ENCODE results near the gene EARS2. TPM values are rescaled to one million over a fixed set of nuclear protein-coding genes. Genes with fewer than 3 reads are reported as not detected.

Gene EARS2
- total RNA-seq, 4 donors from 2014 or later, result 16.8 to 27.1 (median 20.7) TPM

DNA sequence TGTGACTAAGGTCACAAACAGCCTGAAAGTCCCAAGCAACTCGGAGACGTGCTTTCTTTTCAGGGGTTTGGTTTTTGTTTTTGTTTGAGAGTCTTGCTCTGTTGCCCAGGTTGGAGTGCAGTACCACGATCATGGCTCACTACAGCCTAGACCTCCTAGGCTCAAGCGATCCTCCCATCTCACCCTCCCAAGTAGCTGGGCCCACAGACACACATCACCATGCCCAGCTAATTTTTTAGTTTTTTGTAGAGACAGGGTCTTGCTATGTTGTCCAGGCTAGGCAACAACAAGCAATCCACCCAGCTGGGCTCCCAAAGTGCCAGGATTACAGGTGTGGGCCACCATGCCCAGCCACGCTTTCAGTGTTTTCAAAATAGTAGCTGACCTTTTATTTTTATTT is 27.1 kb downstream of the EARS2 start:
- TF ChIP-seq POLR2A (IDR thresholded peaks at IDR 0.05), result no peak
- TF ChIP-seq, protein P1, sequence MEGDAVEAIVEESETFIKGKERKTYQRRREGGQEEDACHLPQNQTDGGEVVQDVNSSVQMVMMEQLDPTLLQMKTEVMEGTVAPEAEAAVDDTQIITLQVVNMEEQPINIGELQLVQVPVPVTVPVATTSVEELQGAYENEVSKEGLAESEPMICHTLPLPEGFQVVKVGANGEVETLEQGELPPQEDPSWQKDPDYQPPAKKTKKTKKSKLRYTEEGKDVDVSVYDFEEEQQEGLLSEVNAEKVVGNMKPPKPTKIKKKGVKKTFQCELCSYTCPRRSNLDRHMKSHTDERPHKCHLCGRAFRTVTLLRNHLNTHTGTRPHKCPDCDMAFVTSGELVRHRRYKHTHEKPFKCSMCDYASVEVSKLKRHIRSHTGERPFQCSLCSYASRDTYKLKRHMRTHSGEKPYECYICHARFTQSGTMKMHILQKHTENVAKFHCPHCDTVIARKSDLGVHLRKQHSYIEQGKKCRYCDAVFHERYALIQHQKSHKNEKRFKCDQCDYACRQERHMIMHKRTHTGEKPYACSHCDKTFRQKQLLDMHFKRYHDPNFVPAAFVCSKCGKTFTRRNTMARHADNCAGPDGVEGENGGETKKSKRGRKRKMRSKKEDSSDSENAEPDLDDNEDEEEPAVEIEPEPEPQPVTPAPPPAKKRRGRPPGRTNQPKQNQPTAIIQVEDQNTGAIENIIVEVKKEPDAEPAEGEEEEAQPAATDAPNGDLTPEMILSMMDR (IDR thresholded peaks at IDR 0.05), result no peak

DNA sequence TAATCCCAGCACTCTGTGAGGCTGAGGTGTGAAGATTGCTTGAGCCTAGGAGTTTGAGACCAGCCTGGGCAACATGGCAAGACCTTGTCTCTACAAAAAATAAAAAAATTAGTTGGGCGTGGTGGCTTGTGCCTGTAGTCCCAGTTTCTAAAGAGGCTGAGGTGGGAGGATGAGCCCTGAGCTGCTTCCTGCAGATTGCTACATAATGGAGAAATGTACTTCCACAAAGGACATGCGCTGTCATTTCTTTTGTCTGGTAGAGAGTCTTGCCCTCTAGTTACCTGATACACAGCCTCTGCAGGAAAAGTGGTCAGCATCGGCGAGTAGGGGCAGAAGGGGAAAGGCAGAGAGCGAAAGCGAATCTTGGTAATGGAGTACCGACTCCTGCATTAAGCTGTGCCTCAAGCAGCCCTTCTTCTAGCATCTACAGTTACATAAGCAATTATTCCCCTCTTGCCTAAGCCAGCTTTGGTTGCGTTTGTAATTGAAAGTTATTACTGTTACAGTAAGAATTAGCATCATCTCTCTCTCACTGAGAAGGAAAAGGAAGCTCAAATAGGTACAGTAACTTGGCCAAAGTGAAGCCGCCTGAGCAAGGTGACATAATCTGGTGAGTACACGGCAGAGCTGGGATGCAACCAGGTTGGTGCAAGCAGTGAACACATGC is 28.4 kb downstream of the EARS2 start:
- DNase-seq (ENCODE audit: low spot score in 2 of 2), result no peak
- no peak for TF ChIP-seq POLR2A (IDR thresholded peaks at IDR 0.05)
- TF ChIP-seq, protein P1 (IDR thresholded peaks at IDR 0.05), result no peak
- intact Hi-C loops (cut with DNase I; ENCODE audit: low total_unique reads), result no loop called here
- WGBS, 2 donors, result 92 to 93% methylated on average over 10 of the region's 10 CpGs
- H3K4me3 ChIP-seq (ENCODE audit: low read depth, poor library complexity, severe bottlenecking), result no peak overlapping the region

More for the DNA sequence above, 27.1 kb downstream of the EARS2 start:
- WGBS, 2 donors, result 92 to 95% methylated on average over 5 of the region's 5 CpGs
- DNase-seq (ENCODE audit: low spot score in 2 of 2), result no peak
- no peak overlapping the region for H3K4me3 ChIP-seq (ENCODE audit: low read depth, poor library complexity, severe bottlenecking)
- intact Hi-C loops (cut with DNase I; ENCODE audit: low total_unique reads), result no loop called here

DNA sequence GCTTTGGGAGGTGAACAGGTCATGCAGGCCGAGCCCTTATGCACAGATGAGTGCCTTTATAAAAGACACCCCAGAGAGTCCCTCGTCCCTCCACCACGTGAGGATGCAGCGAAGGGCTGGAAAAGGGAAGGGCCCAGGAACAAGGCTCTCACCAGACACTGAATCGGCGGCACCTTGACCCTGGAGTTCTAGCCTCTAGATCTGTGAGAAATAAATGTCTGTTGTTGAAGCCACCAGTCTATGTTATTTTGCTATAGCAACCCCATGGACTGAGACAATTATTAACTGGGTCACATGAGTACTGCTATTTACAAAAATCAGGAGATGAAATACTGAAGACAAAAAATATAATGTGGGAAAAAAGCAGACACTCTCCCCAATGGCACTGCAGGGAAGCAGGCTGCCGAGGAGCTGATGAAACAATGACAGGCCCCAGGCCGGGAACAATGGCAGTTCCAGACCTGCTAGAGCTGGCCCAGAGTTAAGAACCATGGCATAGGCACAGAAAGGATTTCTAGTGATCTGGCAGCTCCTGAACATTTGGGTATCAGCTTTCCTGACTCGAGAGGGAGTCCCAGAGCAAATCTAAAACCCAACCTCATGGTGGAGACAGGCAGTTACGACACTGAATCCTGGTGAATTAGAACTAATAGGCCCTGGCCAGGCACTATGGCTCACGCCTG is 29.0 kb downstream of the EARS2 start:
- no peak overlapping the region for H3K4me3 ChIP-seq (ENCODE audit: low read depth, poor library complexity, severe bottlenecking)
- no peak for TF ChIP-seq POLR2A (IDR thresholded peaks at IDR 0.05)
- TF ChIP-seq, protein P1 (IDR thresholded peaks at IDR 0.05), result no peak
- no peak for DNase-seq (ENCODE audit: low spot score in 2 of 2)
- 85 to 87% methylated on average over 11 of the region's 11 CpGs for WGBS, 2 donors
- intact Hi-C loops (cut with DNase I; ENCODE audit: low total_unique reads), result no loop called here

DNA sequence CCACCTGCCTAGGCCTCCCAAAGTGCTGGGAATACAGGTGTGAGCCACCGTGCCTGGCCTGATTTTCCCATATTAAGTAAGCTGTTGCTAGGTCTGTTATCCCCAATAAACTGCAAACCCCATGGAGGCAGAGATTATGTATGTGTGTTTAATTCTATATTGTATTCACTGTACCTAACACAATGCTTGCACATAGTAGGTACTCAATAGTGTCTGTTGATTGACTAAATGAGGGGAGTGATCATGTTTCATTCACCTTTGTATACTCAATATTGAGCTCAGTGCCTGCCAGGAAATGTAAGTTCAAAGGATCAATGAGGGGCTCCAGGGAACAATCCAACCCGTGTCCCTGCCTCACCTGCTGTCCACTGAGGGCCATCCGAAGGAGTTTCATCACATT is 32.3 kb downstream of the EARS2 start:
- 86 to 98% methylated on average over 3 of the region's 3 CpGs for WGBS, 2 donors
- intact Hi-C loops (cut with DNase I; ENCODE audit: low total_unique reads), result no loop called here
- H3K4me3 ChIP-seq (ENCODE audit: low read depth, poor library complexity, severe bottlenecking), result no peak overlapping the region
- TF ChIP-seq, protein P1 (IDR thresholded peaks at IDR 0.05), result no peak
- TF ChIP-seq POLR2A (IDR thresholded peaks at IDR 0.05), result no peak
- no peak for DNase-seq (ENCODE audit: low spot score in 2 of 2)

DNA sequence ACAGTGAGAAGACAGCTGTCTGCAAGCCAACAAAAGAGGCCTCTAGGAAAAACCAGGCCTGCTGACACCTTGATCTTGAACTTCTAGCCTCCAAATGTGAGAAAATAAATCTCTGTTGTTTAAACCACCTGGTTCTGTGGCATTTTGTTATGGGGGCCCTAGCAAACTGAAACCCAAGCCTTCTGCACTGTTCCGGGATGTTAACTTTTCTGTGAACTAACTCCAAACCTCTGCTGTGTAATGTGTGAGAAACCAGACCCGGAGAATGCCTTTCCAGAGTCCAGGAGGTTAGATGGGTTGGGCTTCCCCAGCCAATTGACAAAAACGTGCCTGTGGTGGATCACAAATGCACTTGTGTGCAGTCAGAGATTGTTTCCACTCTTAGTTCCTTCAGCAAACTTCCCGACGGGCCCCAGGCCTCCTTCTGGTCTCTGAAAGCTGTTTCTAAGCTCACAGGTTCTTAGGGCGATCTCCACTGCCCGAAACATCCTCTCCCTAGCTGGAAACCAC is 33.2 kb downstream of the EARS2 start:
- 90% methylated on average over 7 of the region's 7 CpGs for WGBS, 2 donors
- no peak overlapping the region for H3K4me3 ChIP-seq (ENCODE audit: low read depth, poor library complexity, severe bottlenecking)
- no peak for TF ChIP-seq POLR2A (IDR thresholded peaks at IDR 0.05)
- TF ChIP-seq, protein P1 (IDR thresholded peaks at IDR 0.05), result no peak
- intact Hi-C loops (cut with DNase I; ENCODE audit: low total_unique reads), result no loop called here
- no peak for DNase-seq (ENCODE audit: low spot score in 2 of 2)

All from lower leg skin (tissue), 4 donors.